GM19043 (cell line): ENCODE data around the gene ZNF768.
"Not testable (repeated sequence)": the region's sequence is repeated elsewhere in the genome, so short reads cannot be mapped to it uniquely, and the experiment has no call there.

Source experiments
- ATAC-seq: cut with Tn5 transposase; IDR thresholded peaks from one replicate; pipeline ENCODE4 v1.9.1; 2021; ENCODE audit warnings: low read depth; ENCODE audit not compliant: unreplicated experiment

ZNF768 gene

DNA sequence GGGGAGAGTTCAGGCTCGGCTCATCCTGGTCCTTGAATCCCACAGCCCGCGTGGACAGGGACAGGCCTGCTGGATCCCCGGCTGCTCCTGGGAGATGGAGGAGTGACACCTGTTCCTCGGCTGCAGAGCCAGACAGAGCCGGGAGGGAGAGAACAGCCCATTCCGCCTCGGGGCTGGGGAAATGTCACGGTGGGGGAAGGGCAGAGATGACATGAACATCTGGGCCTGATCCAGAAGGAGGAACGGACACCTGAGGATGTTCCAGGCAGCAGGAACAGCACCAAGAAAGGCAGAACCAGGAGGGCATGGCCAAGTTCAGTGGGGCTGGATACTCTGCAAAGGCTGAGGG lies 29.7 kb upstream of the ZNF768 start:
- no peak for ATAC-seq

GRCh38 chr16:30555315-30556124 lies 29.2 kb upstream of the ZNF768 start:
- ATAC-seq: no peak

- no peak for ATAC-seq
These were observed 28.4 kb upstream of the ZNF768 start for GRCh38 chr16:30554557-30555314.

- ATAC-seq: no peak
These were observed 27.1 kb upstream of the ZNF768 start for GRCh38 chr16:30553393-30553899.

DNA sequence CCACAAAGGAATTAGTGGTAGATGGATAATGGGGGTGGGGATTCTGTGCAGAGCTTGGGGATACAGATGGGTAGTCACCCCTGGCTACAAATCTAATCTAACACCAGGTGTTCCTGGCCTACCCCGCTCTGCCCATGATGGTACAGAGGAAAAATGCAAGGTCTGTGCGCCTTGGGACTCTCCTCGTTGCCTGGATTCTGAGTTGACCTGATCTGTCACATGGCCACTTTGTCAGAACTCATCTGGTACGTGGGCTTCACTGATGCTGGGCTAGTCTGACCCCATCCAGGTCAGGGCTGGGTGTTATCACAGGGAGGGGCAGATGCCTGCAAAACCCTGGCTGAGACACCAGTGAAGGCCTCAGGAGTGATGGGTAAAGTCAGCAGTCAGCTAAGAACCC lies 26.6 kb upstream of the ZNF768 start:
- no peak for ATAC-seq

DNA sequence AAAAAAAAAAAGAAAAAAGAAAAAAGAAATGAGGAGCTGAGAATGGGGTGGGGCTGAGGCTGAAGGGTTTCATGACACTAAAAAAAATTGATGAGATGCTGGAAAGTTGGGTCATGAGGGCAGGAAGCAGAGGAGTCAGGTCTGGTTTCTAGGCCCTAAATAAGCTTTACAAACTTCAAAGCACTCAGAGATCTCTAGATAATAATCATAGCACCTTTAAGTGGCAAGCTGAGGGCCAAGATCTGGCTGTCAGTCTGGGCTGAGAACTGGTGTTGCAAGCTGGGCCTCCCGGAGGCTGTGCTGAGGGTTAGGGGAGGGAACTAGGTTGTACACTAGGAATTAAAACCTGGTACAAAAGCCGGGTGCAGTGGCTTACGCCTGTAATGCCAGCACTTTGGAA lies 25.4 kb upstream of the ZNF768 start:
- no peak for ATAC-seq

GRCh38 chr16:30548416-30549253 lies 22.3 kb upstream of the ZNF768 start:
- ATAC-seq: no peak

- no peak for ATAC-seq
These were observed 19.7 kb upstream of the ZNF768 start for GRCh38 chr16:30546115-30546514.

GRCh38 chr16:30543067-30543466 lies 16.7 kb upstream of the ZNF768 start:
- no peak for ATAC-seq

GRCh38 chr16:30541502-30542329 lies 15.3 kb upstream of the ZNF768 start:
- ATAC-seq: no peak

DNA sequence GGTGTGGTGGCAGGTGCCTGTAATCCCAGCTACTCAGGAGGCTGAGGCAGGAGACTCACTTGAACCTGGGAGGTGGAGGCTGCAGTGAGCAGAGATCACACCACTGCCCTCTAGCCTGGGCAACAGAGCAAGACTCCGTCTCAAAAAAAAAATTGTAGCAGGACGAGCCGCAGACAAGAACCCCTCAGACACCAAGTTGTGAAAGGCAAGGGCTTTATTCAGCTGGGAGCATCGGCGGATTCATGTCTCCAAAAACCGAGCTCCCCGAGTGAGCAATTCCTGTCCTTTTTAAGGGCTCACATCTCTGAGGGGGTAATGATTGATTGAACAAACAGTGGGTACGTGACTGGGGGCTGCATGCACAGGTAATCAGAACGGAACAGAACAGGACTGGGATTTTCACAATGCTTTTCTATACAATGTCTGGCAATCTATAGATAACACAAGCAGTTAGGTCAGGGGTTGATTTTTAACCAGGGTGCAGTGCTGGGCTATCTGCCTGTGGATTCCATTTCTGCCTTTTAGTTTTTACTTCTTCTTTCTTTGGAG lies 14.6 kb upstream of the ZNF768 start:
- not testable (repeated sequence) for ATAC-seq

- ATAC-seq: not testable (repeated sequence)
These were observed 13.7 kb upstream of the ZNF768 start for GRCh38 chr16:30539986-30540526.

DNA sequence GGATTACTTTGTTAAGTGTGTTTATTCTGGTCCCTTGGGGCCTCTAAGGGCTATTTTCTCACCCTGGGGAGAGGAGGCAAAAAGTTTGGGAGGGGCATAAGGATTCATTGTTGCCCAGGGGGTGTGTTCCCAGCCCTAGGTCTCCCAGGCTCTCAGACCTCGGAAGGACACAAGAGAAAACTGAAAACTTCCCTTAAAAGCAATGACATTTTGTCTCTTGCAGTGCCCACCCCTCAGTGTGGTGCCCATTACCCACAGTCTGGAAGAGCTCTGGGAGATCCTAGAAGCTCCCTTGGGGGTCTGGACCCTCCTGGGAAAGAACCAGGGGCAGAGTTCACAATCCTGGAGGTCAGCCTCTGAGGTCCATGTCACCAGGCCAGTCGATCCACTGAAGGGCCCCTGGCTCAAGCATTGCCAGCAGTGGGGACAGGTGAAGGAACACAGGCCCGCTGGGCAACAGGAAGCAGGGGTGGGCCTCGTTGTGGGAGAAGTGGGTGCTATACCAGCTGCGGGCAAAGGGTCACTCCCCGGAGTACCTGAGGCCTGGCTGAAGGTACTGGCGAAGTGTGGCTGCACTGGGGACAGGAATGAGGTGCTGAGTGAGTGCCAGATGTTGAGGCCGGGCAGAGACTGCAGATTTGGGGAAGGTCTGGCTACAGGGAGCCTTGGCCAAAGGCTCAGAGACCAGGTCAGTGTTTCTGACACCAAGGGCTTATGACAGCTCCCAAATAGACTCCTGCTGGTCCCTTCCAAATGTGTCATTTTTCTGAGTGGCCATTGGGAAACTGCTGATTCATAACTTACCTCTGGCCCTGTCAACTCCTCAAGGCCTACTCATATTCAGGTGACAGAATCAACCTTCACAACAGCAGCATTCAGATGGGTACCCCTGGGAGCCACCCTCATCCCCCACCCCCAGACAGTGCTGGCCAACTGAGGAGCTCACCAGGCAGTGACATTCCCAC lies 12.9 kb upstream of the ZNF768 start:
- ATAC-seq: no peak

- not testable (repeated sequence) for ATAC-seq
These were observed 10.1 kb upstream of the ZNF768 start for GRCh38 chr16:30536391-30537024.

- ATAC-seq: no peak
These were observed 9.4 kb upstream of the ZNF768 start for GRCh38 chr16:30535777-30536190.

DNA sequence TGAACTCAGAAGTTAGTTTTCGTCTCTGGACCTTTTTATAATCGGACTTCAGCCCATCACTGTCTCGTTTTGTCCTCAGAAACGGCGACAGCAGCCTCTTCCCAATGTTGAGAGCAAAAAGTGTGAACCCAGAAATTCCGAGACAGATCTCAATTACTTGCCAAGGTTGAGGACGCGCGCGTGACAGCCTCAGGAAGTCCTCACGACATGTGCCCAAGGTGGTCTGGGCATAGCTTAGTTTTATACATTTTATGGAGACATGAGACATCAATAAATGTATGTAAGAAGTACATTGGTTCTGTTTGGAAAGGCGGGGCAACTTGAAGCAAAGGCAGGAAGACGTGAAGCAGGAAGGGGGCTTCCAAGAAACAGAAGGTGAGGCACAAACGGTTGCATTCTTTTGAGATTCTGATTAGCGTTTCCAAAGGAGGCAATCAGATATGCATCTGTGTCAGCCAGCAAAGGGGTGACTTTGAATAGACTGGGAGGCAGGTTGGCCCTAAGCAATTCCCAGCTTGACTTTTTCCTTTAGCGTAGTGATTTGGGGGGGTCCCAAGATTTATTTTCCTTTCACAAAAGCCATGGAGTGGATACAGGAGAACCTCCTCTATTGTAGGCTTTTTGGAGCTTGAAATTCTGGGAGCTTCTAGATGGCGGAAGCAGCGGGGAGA lies 8.9 kb upstream of the ZNF768 start:
- ATAC-seq: no peak

GRCh38 chr16:30534368-30535105 lies 8.2 kb upstream of the ZNF768 start, which contains the start of gene ZNF747:
Gene ZNF747 (minus strand): TSS chr16:30534858. CDS start chr16:30534679, 179 bp downstream.
- peak; percentile 56 for ATAC-seq
